GM19035 (cell line): ENCODE data around the gene IL21.
"Not testable (repeated sequence)": the region's sequence is repeated elsewhere in the genome, so short reads cannot be mapped to it uniquely, and the experiment has no call there.

ENCODE experiments used
- ATAC-seq: cut with Tn5 transposase; IDR thresholded peaks from one replicate; pipeline ENCODE4 v1.9.1; 2021; ENCODE audit not compliant: unreplicated experiment

The IL21 gene

DNA sequence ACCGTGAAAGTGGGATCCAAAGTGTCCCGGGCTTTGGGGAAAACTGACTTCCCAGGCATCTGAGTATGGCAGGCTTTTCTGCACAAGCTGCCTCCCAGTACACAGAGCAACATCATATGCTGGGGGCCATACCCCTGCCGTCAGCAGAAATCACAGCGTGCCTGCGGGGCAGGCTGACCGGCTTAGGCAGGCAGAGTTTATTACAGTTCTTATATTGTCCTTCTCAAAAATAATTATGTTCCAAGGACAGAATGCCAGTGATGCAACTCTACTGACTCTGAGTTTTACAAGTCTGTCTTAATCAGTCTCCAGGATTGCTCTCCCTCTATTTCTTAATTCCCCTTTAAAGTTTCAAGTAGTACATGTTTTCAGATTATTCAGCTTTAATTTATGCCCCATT, 37.0 kb downstream of the IL21 start:
- ATAC-seq = no peak

- ATAC-seq = peak; percentile 89
These were observed 42.8 kb downstream of the IL21 start for GRCh38 chr4:122577808-122578781.

- ATAC-seq = no peak
These were observed 43.7 kb downstream of the IL21 start for GRCh38 chr4:122577189-122577553.

- ATAC-seq = peak; percentile 53
These were observed 44.3 kb downstream of the IL21 start for GRCh38 chr4:122576261-122577188.

DNA sequence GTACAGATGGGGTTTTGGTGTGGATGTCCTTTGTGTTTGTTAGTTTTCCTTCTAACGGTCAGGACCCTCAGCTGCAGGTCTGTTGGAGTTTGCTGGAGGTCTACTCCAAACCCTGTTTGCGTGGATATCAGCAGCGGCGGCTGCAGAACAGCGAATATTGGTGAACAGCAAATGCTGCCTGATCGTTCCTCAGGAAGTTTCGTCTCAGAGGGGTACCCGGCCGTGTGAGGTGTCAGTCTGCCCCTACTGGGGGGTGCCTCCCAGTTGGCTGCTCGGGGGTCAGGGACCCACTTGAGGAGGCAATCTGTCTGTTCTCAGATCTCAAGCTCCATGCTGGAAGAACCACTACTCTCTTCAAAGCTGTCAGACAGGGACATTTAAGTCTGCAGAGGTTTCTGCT, 46.5 kb downstream of the IL21 start:
- not testable (repeated sequence) for ATAC-seq

DNA sequence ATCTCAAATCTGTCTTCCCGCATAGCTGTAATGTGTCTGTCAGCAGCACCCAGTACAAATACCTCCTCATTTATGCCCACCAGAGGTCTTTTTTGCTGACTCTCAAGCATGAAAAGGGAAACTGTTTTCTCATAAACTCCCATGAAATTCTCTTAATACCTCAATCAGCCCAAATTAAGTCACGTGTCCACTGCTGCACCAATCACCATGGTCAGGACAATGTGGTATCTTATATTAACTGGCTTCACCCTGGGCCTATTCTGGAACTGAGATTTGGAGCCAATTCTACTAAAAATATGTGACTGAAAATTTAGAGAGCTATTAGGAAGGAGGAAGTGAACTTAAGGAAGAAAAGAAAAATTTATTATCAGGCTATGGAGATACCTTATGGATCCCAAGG, 58.4 kb downstream of the IL21 start:
- no peak for ATAC-seq
